IgD-negative memory B cell (primary cell): Measurements from ENCODE around the gene JOSD2. TPM values are rescaled to one million over a fixed set of nuclear protein-coding genes. Genes with fewer than 3 reads are reported as not detected.

Experiments used
- H3K27ac Mint-ChIP-seq, 3 donors: one replicate each; pipeline ENCODE4 v1.8.0; 2020 to 2022; ENCODE audit warnings: mild to moderate bottlenecking in 3 of 3, mixed read lengths in 3 of 3, moderate library complexity in 1 of 3
- H3K27me3 Mint-ChIP-seq: one replicate; pipeline ENCODE4 v1.8.0; 2021; ENCODE audit warnings: mixed read lengths
- H3K36me3 Mint-ChIP-seq: one replicate; pipeline ENCODE4 v1.8.0; 2020; ENCODE audit warnings: mild to moderate bottlenecking, mixed read lengths
- H3K4me1 Mint-ChIP-seq, 3 donors: one replicate each; pipeline ENCODE4 v1.8.0; 2020 to 2022; ENCODE audit warnings: mixed read lengths in 3 of 3, mild to moderate bottlenecking in 1 of 3
- H3K4me3 Mint-ChIP-seq, 4 donors: one replicate each; pipeline ENCODE4 v1.8.0; 2020 to 2022; ENCODE audit warnings: mild to moderate bottlenecking in 4 of 4, mixed read lengths in 4 of 4, moderate library complexity in 3 of 4
- H3K9me3 Mint-ChIP-seq, 3 donors: one replicate each; pipeline ENCODE4 v1.8.0; 2020 to 2021; ENCODE audit warnings: mixed read lengths in 3 of 3, mild to moderate bottlenecking in 1 of 3
- polyA plus RNA-seq: library from polyadenylated mRNA; unstranded; fragments of 300-500 nt; fragmentation: Illumina TruSeq; gene quantifications from one replicate; pipeline ENCODE4 v1.2.3, GENCODE V29; 2021

Gene JOSD2
- polyA plus RNA-seq, 1 donor from 2014 or later: 15.0 TPM

DNA sequence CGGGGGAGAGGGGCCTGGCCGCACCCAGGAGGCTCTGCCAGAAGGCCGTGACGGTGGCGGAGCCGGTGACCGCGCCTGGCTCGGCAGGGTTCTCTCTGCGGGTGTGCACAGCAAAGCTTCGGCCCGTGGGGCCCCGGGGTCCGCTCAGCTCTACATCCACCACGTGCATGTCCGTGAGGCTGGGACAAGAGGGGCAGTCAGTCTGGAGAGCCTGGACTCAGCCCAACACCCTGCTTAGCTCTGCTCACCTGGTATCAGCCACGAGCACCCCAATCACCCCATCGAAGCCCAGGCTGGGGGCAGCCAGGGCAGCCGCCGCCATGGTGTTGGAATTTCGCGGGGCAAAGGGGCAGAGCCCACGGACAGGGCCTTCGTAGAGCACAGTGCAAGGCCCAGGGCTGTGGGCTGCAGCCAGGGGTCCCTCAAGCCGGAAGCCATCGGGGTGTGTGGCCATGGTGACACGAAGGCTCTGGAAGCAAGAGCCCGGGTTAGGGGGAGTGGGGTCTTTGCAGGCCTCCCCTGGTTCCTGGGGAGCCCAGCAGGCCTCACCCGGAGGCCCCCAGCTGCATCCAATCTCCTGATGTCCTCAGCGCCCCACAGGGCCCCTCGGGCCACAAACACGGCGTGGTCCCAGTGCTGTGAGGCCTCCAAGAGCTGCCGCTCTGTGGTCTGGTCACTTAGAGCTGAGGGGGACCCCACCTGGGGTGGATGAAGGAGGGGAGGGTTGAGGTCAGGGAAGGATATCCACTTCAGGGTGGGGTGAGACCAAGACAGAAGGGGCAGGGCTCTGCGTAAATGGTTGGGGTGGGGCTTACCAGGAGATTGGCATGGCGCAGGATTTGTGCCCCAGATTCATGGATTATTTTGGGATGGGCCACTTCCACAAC lies 1.4 kb upstream of the JOSD2 start:
- H3K27me3 Mint-ChIP-seq: peaks cover 7% of the 10 kb centered on the region
- peak overlapping the region in 2 of 4 donors; percentile 33 to 96 for H3K4me3 Mint-ChIP-seq
- peak overlapping the region in 1 of 3 donors; percentile 54 for H3K27ac Mint-ChIP-seq
- H3K36me3 Mint-ChIP-seq: peaks cover 2% of the 10 kb centered on the region
- H3K9me3 Mint-ChIP-seq: no peaks in the 10 kb centered on the region
- peaks cover 4 to 16% (median 7%) of the 10 kb centered on the region in 3 donors for H3K4me1 Mint-ChIP-seq

DNA sequence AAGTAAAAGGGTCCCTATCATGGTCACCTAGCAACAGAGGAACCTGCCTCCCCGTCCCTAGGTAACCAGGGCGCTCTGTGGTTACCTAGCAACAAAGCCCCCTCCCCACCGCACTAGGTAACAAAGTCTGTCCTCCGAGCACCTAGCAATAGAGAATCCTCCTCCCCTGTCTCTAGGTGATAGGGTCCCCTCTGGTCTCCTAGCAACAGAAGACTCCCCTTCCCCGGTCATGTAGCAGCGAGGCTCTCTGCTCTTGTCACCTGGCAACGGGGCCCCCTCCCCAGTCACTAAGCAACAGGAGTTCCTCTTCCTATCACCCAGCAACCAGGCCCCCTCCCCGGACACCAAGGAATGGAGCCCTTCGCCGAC lies 307 bp downstream of the JOSD2 start:
- H3K27me3 Mint-ChIP-seq: peaks cover 5% of the 10 kb centered on the region
- no peaks in the 10 kb centered on the region for H3K9me3 Mint-ChIP-seq
- peak overlapping the region; percentile 33 to 96 (median 91) for H3K4me3 Mint-ChIP-seq
- peaks cover 2% of the 10 kb centered on the region for H3K36me3 Mint-ChIP-seq
- H3K4me1 Mint-ChIP-seq: peaks cover 4 to 18% (median 7%) of the 10 kb centered on the region in 3 donors
- peak overlapping the region; percentile 54 to 98 (median 96) for H3K27ac Mint-ChIP-seq

DNA sequence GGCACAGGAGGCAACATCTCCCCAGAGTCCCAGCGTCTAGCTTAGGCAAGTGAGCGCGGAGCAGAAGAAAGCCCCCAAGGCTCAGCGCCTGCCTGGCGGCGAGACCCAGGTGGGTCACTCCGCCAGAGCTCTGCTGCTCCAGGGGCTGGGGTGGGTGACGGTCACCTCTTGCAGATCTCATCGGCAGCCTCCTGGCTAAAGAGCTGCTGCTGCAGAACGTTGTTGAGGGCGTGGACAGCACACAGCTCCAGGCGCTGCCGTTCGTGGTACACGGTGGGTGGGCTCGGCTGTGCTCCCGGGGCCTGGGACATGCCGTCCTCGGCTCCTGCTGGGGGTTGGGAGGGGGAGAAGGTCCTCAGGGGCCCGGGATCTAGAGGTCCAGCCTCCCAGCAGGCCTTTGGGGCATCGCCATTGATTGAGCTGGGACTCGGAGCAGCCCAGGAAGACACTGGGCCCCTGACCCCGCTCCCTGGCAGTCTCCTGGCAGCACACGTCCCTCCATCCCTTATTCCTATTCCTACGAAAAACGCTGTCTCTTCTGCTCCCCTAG lies 795 bp downstream of the JOSD2 start:
- peaks cover 4 to 18% (median 7%) of the 10 kb centered on the region in 3 donors for H3K4me1 Mint-ChIP-seq
- H3K4me3 Mint-ChIP-seq: peak overlapping the region in 2 of 4 donors; percentile 33 to 89
- H3K9me3 Mint-ChIP-seq: no peaks in the 10 kb centered on the region
- peak overlapping the region; percentile 54 to 98 (median 96) for H3K27ac Mint-ChIP-seq
- H3K36me3 Mint-ChIP-seq: peaks cover 2% of the 10 kb centered on the region
- H3K27me3 Mint-ChIP-seq: peaks cover 4% of the 10 kb centered on the region

DNA sequence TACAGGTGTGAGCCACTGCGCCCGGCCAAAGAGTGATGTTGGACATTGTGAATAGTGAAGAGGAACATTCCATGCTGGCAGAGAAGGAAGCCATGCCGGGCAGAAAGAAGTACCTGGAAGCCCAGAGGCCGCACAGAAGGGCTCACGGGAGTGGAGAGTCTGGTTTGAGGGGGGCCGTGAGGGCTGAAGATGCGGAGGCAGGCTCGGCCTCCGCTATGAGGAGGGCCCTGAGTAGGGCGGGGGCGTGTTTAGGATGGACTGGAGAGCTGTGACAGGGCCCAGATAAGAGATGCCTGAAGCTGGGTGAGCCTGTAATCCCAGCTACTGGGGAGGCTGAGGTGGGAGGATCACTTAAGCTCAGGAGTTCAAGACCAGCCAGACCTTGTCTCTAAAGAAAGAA lies 1.6 kb downstream of the JOSD2 start:
- peaks cover 4 to 18% (median 7%) of the 10 kb centered on the region in 3 donors for H3K4me1 Mint-ChIP-seq
- peaks cover 2% of the 10 kb centered on the region for H3K36me3 Mint-ChIP-seq
- peak overlapping the region in 2 of 4 donors; percentile 5 to 30 for H3K4me3 Mint-ChIP-seq
- H3K9me3 Mint-ChIP-seq: no peaks in the 10 kb centered on the region
- peak overlapping the region; percentile 16 to 93 (median 19) for H3K27ac Mint-ChIP-seq
- H3K27me3 Mint-ChIP-seq: peaks cover 3% of the 10 kb centered on the region

DNA sequence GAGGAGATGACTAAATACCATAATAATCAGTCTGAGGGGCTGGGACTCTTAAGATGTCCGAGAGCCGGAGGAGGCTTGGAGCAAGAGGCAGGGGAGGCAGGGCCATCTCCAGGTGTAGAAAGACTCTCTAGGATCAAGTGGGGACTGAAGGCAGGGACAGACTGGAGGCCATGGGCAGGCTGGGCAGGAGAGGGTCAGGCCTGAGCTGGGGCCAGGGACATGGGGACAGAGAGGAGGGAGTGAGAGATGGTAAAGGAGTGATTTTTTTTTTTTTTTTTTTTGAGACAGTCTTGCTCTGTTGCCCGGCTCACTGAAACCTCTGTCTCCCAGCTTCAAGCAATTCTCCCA lies 2.2 kb downstream of the JOSD2 start:
- Mint-ChIP-seq H3K4me3 (peak overlapping the region in 3 of 4 donors; percentile 44 to 74 (median 62)), H3K4me1 (peaks cover 4 to 18% (median 7%) of the 10 kb centered on the region in 3 donors), H3K27ac (peak overlapping the region in 2 of 3 donors; percentile 19 to 71), H3K36me3 (peaks cover 2% of the 10 kb centered on the region), H3K27me3 (no peaks in the 10 kb centered on the region), H3K9me3 (no peaks in the 10 kb centered on the region)

DNA sequence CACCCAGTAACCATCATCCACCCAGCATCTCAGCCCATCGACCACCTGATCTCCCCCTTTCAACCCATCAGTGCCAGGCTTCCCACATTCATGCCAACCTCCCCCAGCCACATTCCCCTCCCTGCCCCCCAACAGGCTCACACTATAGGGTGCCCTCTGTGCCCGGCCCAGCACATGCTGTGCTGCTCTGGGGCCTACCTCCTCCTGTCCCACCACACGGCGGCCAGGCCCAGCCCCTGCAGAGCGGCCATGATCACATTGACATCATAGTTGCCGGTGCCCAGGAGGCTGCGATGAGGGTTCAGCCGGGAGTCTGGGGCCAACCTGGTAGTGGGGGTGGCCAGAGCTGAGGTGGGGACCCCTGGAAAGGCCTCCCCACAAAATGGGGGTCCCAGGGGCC lies 3.6 kb downstream of the JOSD2 start:
- Mint-ChIP-seq H3K9me3 (no peaks in the 10 kb centered on the region), H3K36me3 (peaks cover 2% of the 10 kb centered on the region), H3K4me3 (no peak overlapping the region), H3K27ac (no peak overlapping the region), H3K4me1 (peaks cover 4 to 18% (median 7%) of the 10 kb centered on the region in 3 donors), H3K27me3 (no peaks in the 10 kb centered on the region)

DNA sequence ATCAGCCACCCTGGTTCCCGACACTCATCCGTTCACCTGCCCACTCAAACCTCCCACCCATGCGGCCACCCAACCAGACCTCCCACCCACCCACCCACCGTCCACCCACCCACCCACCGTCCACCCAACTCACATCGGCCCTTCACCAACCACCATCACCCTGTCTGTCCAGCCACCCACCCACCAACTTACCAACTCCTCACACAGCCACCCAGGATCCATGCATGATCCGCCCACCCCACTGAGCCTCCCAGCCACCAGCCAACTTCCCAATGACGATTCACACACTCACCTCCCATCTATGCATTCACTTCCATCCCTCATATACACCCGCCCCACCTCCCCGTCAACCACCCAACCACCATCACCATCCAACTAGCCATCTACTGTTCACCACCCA lies 4.3 kb downstream of the JOSD2 start:
- H3K4me1 Mint-ChIP-seq: peaks cover 4 to 16% (median 6%) of the 10 kb centered on the region in 3 donors
- H3K27me3 Mint-ChIP-seq: no peaks in the 10 kb centered on the region
- no peaks in the 10 kb centered on the region for H3K9me3 Mint-ChIP-seq
- H3K4me3 Mint-ChIP-seq: no peak overlapping the region
- peaks cover 2% of the 10 kb centered on the region for H3K36me3 Mint-ChIP-seq
- H3K27ac Mint-ChIP-seq: no peak overlapping the region

DNA sequence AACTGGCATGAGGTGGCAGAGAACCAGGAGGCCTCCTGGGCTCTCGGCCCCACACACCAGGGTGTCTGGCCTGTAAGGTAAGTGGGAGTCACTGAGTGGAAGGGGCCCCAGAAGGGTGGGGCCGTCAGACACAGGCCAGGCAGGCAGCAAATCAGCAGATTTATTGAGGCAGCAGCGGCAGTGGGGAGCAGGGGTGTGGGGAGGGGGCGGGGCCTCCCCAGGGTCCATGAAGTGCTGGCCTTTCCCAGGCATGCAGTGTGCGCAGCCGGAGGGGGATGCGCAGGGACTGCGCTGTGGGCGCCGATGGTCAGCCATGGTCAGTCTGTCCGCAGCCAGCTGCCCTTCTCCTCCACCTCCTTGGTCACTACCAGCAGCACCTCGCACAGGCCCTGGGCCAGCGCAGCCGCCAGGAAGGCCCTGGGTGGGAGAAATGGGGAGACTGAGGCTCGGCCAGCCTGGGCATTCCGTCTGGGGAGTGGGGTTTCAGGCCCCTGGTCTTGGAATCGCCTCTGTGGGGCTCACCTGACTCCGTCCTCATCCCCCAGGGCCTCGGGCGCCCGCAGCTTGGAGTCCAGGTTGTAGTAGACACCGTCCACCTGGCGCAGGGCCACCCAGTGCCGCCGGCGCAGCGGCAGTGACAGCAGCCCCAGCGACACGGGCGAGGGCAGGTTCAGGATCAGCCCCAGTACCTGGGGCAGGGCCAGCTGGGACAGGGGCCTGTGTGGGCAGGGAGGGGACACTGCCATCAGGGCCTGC lies 5.0 kb downstream of the JOSD2 start:
- no peak overlapping the region for H3K27ac Mint-ChIP-seq
- H3K4me3 Mint-ChIP-seq: no peak overlapping the region
- H3K27me3 Mint-ChIP-seq: no peaks in the 10 kb centered on the region
- H3K9me3 Mint-ChIP-seq: no peaks in the 10 kb centered on the region
- H3K4me1 Mint-ChIP-seq: peaks cover 4 to 12% (median 4%) of the 10 kb centered on the region in 3 donors
- H3K36me3 Mint-ChIP-seq: peaks cover 2% of the 10 kb centered on the region

DNA sequence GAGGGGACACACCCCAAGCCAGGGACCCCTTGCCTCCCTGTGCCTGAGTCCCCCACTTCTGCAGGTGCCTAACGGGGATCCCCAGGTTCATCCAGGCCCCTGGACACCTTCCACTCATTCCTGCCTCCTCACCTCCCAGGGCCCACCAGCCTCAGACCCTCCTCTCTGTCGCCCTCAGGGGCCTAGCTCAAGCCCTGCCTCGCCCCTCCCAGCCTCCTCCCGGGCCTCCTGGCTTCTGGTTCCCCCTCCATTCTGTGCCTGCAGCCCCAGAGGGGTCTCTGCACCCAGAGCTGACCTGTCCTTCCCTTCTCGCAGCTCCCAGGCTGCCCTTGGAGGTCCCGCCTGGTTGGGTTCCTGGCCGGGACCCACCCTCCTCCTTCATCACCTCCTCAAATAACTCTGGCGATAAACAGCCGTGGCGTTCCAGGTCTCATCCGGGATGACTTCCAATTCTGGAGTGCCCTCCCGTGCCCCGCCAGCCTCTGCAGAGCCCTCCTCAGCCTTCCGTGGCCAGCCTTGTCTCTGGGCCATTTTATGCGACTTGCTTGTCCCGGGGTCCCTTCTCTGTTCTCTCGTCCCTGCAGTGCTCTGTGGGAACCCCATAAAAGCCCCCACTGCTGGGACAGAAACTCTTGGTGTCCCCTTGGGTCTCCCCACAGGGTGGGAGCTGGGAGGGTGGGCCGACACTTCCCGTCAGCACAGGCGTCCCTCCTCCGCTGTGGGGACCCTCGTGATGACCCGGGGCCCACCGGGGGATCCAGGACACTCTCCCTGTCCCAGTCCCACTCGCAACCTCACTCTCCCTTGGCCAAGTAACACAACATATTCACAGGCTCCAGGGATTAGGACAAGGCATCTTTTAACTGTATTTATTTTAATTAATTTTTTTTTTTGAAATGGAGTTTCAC lies 9.2 kb downstream of the JOSD2 start:
- no peaks in the 10 kb centered on the region for H3K27me3 Mint-ChIP-seq
- H3K4me3 Mint-ChIP-seq: peak overlapping the region in 1 of 4 donors; percentile 66
- no peaks in the 10 kb centered on the region for H3K36me3 Mint-ChIP-seq
- no peaks in the 10 kb centered on the region for H3K9me3 Mint-ChIP-seq
- H3K27ac Mint-ChIP-seq: no peak overlapping the region
- H3K4me1 Mint-ChIP-seq: peaks cover 0 to 2% (median 0%) of the 10 kb centered on the region in 3 donors

DNA sequence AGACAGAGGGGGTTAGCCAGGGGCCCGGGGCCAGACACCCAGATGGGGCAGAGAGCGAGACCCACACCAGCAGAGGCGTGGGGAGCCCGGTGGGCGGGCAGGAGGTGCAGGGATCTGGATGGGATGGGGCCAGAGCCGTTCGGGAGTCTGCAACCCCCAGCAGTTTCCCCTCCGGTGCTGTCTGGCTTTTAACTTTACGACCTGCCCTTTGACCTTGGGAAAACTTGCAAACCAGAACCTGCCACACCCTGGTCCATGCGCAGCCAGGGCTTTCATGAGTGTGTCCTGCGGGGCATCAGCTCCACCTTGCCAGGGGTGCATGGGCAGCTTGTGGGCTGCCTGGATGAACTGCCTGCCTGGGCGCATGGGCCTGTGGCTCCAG lies 9.8 kb downstream of the JOSD2 start:
- Mint-ChIP-seq H3K9me3 (no peaks in the 10 kb centered on the region), H3K27ac (no peak overlapping the region), H3K27me3 (no peaks in the 10 kb centered on the region), H3K4me3 (no peak overlapping the region), H3K36me3 (no peaks in the 10 kb centered on the region), H3K4me1 (peaks cover 0 to 2% (median 0%) of the 10 kb centered on the region in 3 donors)

DNA sequence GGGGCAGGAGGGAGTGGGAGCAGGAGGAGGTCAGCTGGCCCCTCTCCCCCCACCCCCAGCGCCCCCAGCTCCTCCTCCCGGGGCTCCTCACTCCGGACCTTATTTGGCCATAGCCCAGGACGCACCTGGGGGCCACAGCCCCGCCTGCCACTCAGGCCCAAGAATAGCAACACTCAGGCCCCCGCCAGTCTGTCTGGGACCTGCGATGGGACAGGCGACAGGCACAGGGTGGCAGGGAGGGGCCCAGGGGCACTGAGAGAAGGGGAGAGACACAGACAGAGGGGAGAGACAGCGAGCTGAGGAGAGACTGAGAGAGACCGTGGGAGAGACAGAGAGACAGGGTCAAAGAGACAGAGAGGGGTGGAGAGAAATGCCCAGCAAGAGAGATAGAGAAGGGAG lies 10.2 kb downstream of the JOSD2 start:
- no peaks in the 10 kb centered on the region for H3K9me3 Mint-ChIP-seq
- no peaks in the 10 kb centered on the region for H3K36me3 Mint-ChIP-seq
- H3K27me3 Mint-ChIP-seq: no peaks in the 10 kb centered on the region
- H3K4me3 Mint-ChIP-seq: no peak overlapping the region
- no peak overlapping the region for H3K27ac Mint-ChIP-seq
- H3K4me1 Mint-ChIP-seq: peaks cover 0 to 2% (median 0%) of the 10 kb centered on the region in 3 donors

DNA sequence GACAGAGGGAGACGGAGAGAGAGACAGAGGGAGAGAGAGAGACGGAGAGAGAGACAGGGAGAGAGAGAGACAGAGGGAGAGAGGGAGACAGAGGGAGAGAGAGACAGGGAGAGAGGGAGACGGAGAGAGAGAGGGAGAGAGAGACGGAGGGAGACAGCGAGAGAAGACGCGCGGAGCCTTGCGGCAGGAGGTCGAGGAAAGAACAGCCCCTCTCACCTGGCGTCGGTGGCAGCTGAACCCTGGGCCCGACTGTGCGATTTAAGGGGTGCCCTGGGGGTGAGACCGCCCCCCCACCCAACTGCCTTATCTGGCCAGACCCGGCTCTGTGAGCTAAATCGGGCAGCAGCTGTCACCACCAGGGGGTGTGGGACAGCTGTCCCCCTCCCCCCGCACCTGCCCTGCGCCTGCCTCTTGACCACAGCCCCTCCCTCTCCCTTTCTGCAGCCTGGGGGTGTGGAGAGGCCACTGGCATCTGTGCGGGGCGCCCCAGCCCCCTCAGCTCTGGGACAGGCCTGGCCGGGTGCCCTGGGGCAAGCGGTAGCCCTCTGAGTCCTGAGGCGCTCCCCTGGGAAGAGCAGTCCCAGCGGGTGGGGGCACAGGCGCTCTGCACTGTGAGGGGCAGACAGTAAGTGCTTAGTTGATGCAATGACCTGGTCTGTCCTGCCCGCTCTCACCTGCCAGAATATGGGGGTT lies 10.8 kb downstream of the JOSD2 start:
- Mint-ChIP-seq H3K4me1 (peaks cover 0 to 2% (median 0%) of the 10 kb centered on the region in 3 donors), H3K27me3 (no peaks in the 10 kb centered on the region), H3K36me3 (no peaks in the 10 kb centered on the region), H3K9me3 (no peaks in the 10 kb centered on the region), H3K4me3 (no peak overlapping the region), H3K27ac (no peak overlapping the region)

DNA sequence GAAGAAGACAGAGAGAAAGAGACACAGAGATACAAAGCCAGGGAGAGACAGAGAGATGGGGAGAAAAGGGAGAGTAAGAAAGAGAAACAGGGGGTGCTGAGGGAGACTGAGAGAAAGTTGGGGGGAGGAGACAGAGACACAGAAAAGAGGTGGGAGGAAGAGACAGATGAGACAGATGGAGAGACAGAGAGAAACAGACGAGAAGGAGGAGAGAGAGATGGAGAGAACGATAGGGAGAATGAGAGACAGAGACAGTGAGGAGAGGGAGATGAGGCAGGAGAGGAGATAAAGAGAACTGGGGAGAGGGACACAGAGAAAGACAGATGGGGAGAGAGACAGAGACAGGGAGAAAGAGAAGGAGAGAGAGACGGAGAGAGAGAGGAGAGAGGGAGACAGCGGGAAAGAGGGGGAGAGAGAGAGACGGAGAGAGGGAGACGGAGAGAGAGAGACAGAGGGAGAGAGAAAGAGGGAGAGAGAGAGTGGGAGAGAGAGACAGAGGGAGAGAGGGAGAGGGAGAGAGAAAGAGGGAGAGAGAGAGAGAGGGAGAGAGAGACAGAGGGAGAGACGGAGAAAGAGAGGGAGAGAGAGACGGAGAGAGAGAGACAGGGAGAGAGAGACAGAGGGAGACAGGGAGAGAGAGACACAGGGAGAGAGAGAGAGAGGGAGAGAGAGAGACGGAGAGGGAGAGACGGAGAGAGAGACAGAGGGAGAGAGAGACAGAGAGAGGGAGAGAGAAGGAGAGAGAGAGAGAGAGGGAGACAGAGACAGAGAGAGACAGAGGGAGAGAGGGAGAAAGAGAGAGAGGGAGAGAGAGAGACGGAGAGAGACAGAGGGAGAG lies 12.6 kb downstream of the JOSD2 start:
- Mint-ChIP-seq H3K27ac (no peak overlapping the region), H3K27me3 (no peaks in the 10 kb centered on the region), H3K4me1 (peaks cover 0 to 2% (median 0%) of the 10 kb centered on the region in 3 donors), H3K4me3 (no peak overlapping the region), H3K9me3 (no peaks in the 10 kb centered on the region), H3K36me3 (no peaks in the 10 kb centered on the region)
